Raji (cell line): ENCODE measurements around the gene KNL1.

ENCODE experiments used
- POLR2A ChIP-seq: IDR thresholded peaks from 2 replicates; pipeline ENCODE4 v1.6.1; 2011; ENCODE audit warnings: low read depth, low read length, control low read depth; ENCODE audit not compliant: insufficient read depth

The KNL1 gene

GRCh38 chr15:40565333-40566238 is 28.5 kb upstream of the KNL1 start:
- TF ChIP-seq POLR2A, result no peak

GRCh38 chr15:40567111-40567510 is 26.9 kb upstream of the KNL1 start:
- TF ChIP-seq POLR2A, result no peak

DNA sequence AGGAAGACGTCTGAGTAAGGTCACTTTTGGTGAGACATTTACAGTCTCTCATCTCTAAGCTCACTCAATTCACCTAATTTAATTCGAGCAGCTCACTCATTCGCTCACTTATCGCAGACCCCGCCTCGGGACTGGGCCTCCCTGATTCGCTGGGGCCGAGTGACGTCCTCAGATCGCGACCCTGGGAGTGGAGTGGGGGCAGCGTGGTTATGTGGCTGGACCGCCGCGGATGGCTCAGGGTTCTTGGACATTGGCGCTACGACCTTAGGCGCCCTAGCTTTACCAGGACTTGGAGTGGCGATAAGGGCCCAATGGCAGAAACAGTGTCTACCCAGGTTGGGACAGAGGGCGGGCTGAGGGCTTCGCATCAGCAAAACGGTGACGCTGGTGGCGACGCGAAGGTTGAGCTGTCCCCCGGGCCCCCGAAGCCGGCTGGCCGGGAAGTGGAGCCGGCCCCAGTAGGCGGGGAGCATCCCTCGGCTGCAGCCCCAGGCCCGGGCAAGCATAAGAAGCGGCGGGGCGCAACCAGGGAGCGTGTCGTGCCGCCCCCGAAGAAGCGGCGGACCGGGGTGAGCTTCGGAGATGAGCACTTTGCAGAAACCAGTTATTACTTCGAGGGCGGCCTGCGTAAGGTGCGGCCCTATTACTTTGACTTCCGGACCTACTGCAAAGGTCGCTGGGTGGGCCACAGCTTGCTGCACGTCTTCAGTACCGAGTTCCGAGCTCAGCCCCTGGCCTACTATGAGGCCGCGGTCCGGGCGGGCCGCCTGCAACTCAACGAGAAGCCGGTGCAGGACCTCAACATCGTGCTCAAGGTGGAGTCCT is 24.7 kb upstream of the KNL1 start, which contains the start of gene RPUSD2:
Gene RPUSD2, plus strand, starts transcription at position 171 of the 825 bp plus-strand sequence. Its CDS starts 39 bp downstream, at position 210.
- TF ChIP-seq POLR2A, result peak; percentile 96

GRCh38 chr15:40575113-40575512 is 18.9 kb upstream of the KNL1 start:
- no peak for TF ChIP-seq POLR2A

DNA sequence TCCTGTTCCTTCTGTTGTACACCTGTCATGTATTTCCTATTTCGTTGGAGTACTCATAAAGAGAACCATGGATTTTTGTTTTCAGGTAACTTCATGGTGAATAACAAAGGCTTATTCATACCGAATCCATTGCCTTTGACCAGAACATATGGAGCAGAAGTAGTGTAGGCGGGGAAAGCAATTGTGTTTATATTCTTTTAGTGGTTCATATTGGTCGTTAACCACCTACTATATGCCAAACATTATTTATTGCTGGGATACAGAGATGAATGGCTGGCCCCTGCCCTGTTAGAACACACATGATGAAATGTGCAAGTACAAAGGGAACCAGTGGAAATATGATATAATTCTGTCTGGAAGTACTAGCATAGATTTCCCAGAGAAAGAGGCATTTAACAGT is 15.2 kb upstream of the KNL1 start:
- TF ChIP-seq POLR2A, result no peak

DNA sequence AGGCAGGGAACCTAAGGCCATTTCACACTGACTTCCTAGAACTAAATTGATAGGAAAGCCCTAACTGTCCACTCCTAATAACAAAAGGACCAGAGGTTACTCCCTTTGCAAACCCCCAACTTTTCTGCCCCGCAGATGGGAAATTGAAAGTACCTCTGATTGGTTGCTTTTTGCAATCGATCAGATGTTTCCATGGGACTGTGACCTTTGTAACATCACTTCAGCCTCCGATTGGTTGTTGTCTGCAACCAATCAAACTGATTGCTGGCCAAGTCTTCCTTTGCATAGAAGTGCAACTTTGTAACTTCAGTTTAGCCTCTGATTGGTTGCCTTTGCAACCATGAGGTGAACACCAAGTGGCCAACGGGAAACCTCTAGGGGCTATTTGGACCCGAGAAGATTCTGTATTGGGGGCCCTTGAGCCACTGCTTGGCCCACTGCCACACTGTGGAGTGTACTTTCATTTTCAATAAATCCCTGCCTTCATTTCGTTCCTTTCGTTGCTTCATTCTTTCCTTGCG is 11.3 kb upstream of the KNL1 start:
- no peak for TF ChIP-seq POLR2A

- TF ChIP-seq POLR2A, result no peak
These were observed 9.9 kb upstream of the KNL1 start for GRCh38 chr15:40584191-40584590.

DNA sequence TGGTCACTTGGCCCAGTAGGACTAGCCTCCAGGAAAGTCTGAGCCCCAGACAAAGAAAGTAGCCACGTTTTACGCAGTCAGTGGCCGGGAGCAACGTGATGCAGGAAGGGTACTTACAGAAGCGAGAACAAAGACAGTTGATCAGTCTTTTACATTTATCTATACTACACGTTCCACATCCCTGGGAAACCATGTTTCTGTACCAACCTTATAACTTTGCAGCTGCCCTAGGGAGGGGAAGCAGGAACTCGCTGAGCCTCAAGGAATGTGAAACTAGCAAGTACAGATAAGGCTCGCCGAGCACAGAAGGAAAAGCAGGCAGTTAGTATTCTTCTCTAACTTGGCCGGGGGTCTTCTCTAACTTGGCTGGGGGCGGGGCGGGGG is 3.4 kb upstream of the KNL1 start:
- no peak for TF ChIP-seq POLR2A

DNA sequence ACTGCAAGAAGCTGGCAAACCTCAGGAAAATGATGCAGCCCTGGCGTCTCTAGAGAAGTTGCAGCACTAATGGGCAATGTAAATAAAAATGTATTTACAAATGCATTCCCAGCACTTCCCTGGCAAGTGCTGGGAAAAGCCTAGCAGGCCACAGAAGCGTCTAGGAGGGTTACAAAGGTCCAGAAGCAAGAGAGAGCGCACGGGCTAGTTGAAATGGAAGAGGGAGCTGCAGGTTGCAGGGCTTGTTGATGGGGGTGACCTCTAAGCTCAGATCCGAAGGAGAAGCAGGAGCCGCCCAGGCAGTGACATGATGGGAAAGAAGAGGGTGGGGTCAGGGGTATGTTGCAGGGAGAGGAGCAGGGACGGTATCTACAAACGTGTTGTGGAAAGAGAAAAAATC is 2.7 kb upstream of the KNL1 start:
- TF ChIP-seq POLR2A, result no peak

GRCh38 chr15:40593165-40593564 is 884 bp upstream of the KNL1 start:
- no peak for TF ChIP-seq POLR2A

DNA sequence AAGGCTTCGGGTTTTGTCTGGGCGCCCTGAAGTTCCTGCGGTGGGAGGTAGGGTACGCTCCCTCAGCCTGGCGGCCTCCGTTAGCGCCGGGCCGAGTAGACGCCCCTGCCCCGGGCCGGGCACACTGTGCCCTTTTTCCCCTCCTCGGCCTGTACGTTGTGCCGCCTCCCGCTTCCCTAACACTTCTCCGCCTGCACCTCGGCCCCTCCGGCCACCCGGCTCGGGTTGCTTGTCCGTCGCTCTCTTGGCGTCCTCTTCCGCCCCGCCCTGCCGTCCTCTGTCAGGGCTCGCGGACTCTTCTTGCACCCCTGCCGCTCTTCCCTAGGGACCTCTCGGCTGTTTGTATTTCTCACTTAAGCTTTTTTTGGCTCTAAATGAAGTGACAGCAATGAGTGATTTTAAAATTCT is 384 bp downstream of the KNL1 start:
- no peak for TF ChIP-seq POLR2A

- TF ChIP-seq POLR2A, result no peak
These were observed 1.2 kb downstream of the KNL1 start for GRCh38 chr15:40595219-40595618.

GRCh38 chr15:40595773-40596172 is 1.7 kb downstream of the KNL1 start:
- TF ChIP-seq POLR2A, result no peak

DNA sequence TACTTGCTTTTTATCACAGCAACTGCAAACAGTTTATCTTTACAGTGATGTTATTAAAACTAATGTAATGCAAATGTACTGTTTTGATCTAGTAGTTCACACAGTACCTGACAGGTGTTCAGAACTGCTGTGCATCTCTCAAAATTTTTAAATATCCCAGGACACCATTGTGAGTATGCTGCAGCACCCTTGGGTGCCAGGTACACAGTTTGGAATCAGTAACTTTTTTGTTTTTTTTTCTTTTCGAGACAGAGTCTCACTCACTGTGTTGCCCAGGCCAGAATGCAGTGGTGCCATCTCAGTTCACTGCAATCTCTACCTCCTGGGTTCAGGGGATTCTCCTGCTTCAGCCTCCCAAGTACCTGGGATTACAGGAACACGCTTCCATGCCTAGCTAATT is 3.0 kb downstream of the KNL1 start:
- TF ChIP-seq POLR2A, result no peak

DNA sequence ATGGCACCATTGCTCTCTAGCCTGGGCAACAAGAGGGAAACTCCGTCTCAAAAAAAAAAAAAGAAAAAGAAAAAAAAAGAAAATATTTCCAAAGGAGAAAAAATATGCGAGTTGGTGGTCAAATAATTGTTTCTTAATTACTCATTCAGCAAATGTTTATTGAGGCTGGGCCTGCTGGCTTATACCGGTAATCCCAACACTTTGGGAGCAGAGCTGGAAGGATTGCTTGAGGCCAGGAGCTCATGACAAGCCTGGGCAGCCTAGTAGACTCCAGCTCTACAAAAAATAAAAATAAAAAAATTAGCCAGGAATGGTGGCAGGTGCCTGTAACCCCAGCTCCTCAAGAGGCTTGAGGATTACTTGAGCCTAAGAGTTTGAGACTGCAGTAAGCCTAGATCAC is 4.1 kb downstream of the KNL1 start:
- no peak for TF ChIP-seq POLR2A

GRCh38 chr15:40598672-40599071 is 4.6 kb downstream of the KNL1 start:
- no peak for TF ChIP-seq POLR2A
